Heart right ventricle (tissue), 16 donors: Measurements from ENCODE around the gene TUBG1. TPM values are rescaled to one million over a fixed set of nuclear protein-coding genes. Genes with fewer than 3 reads are reported as not detected.

Source experiments
- ATAC-seq, 8 donors: fragments of 200-7000 bp; cut with Tn5 transposase; one replicate each; pipeline ENCODE4 v1.9.1; 2020; ENCODE audit warnings: mild to moderate bottlenecking in 8 of 8, moderate library complexity in 8 of 8, moderate number of reproducible peaks in 1 of 8
- DNase-seq, 2 donors: peaks; one replicate each; pipeline ENCODE4 v3.0.0-alpha.2; 2020
- H3K27ac ChIP-seq, 10 donors: fragments of 200-600 bp; sonication (generic) in 2 of 10; one replicate each; pipeline versions ENCODE4 v1.5.0 to v1.8.0; 2020 to 2022; ENCODE audit warnings: mild to moderate bottlenecking in 3 of 10
- H3K27me3 ChIP-seq, 7 donors: fragments of 200-600 bp; one replicate each; pipeline ENCODE4 v1.8.0; 2021 to 2022; ENCODE audit warnings: mild to moderate bottlenecking in 2 of 7
- H3K36me3 ChIP-seq, 9 donors: fragments of 200-600 bp; sonication (generic) in 1 of 9; one replicate each; pipeline versions ENCODE4 v1.5.0 to v1.8.0; 2020 to 2022; ENCODE audit warnings: mild to moderate bottlenecking in 2 of 9
- H3K4me1 ChIP-seq, 9 donors: fragments of 200-600 bp; sonication (generic) in 1 of 9; one replicate each; pipeline versions ENCODE4 v1.5.0 to v1.8.0; 2020 to 2022; ENCODE audit warnings: mild to moderate bottlenecking in 4 of 9
- H3K4me3 ChIP-seq, 10 donors: fragments of 200-600 bp; sonication (generic) in 2 of 10; one replicate each; pipeline versions ENCODE4 v1.5.0 to v1.8.0; 2020 to 2022; ENCODE audit warnings: mild to moderate bottlenecking in 7 of 10, moderate library complexity in 2 of 10
- H3K9me3 ChIP-seq, 11 donors: fragments of 200-600 bp in 10 of 11; sonication (generic) in 2 of 11; one replicate each; pipeline versions ENCODE4 v1.5.0 to v1.8.0; 2013 to 2022; ENCODE audit warnings: mild to moderate bottlenecking in 2 of 11, control low read depth in 1 of 11, moderate library complexity in 1 of 11
- CTCF ChIP-seq, 9 donors: fragments of 200-600 bp; sonication (generic) in 2 of 9; IDR thresholded peaks; one replicate each; pipeline versions ENCODE4 v1.5.0 to v1.8.0; 2021 to 2022; ENCODE audit warnings: antibody characterized with exemption in 9 of 9, mild to moderate bottlenecking in 5 of 9, moderate library complexity in 1 of 9
- WGBS, 2 donors: extraction: QIAGEN DNeasy Blood & Tissue Kit; methylation state at CpG; one replicate each; pipeline ENCODE4 v1.1.7; 2013; ENCODE audit warnings: inconsistent platforms in 1 of 2; 5-methylcytosine and 5-hydroxymethylcytosine counted together
- intact Hi-C, 10 donors: fragments of 100-400 bp; cut with DNase I; formaldehyde crosslinking; loops; one replicate each; pipeline versions ENCODE4 v1.11.1 to v1.14.2; 2022
- polyA plus RNA-seq, 2 donors: library from polyadenylated mRNA; stranded (reverse); fragments of 200-250 nt; gene quantifications; one replicate each; pipeline ENCODE4 v1.2.3, GENCODE V29; 2013
- total RNA-seq, 10 donors: library from RNA; stranded (reverse); fragmentation: NEBNext Ultra II Directional in 3 of 10; extraction: Animal tissue kit (Norgen Biotek cat#: 25700) in 3 of 10; gene quantifications; one replicate each; pipeline versions ENCODE4 v1.2.1 to v1.2.4, GENCODE V29; 2021 to 2023
- donor health status: Arrhythmogenic right ventricular cardiomyopathy.
- donor health status: ischemic (EF 13 %, LVEDD 7.1; RV severe dilation, severe dysfunction).
- donor health status: healthy with polysubstance abuse.
- donor health status: DM: no; HTN: yes; CAD: no.
- donor health status: DM: no; HTN: no; CAD: no.
- donor health status: ischemic (EF 25% LVEDD 6.9; RV normal size, moderate dysfunction).
- donor health status: ischemic (EF 25% LVEDD 5.7; RV mildly dilated, moderate dysfunction).
- donor health status: healthy.
- donor health status: DM: yes; HTN: yes; CAD: no.
- donor health status: Ischemic cardiomyopathy.
- donor health status: ischemic (EF 35%, LVEDD 5.7; RV mildly dilated, moderate dysfunction).
- donor health status: nonischemic (EF 11% LVEDD 7.7; RV severe dilation, severe dysfunction).
- donor health status: DM: yes; HTN: yes; CAD: no.
- donor health status: PGD.
- donor health status: ischemic (EF 29% LVEDD 5.4; RV normal size, mild dysfunction).
- donor health status: nonischemic (EF 23%, LVEDD 6.1; RV moderate dilation, normal function).

The TUBG1 gene
- total and polyA plus RNA-seq, 12 donors = 28.2 to 107 (median 43.7) TPM

DNA sequence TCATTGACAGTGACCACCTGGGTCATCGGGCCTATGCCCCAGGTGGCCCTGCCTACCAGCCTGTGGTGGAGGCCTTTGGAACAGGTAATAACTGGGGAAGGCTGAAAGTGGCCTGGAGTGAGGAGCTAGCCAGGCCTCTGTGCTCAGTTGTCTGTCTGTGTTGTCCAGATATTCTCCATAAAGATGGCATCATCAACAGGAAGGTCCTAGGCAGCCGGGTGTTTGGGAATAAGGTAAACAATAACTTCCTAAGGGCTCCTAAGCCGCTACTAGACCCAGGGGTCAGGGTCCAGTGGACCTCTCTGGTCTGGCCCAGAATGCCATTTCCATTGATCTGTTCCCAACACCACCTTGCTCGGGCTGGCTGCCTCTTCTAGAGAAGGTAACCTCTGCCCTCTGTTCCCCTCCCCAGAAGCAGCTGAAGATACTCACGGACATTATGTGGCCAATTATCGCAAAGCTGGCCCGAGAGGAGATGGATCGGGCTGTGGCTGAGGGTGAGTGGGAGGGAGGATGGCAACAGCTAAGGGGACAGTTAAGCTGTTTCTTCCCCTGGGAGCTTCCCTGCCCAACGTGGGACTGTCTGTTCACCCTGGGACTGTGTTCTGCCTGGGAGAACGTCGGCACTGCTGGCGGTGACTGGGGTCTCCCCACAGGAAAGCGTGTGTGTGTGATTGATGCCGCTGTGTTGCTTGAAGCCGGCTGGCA lies 44.5 kb upstream of the TUBG1 start:
- DNase-seq (no peak), ATAC-seq (no peak)
- Histone ChIP-seq H3K4me3 (no peak overlapping the region), H3K4me1 (peaks cover 11 to 66% (median 45%) of the 10 kb centered on the region in 9 donors), H3K27ac (no peak overlapping the region), H3K36me3 (peaks cover 0 to 46% (median 34%) of the 10 kb centered on the region in 9 donors), H3K9me3 (no peaks in the 10 kb centered on the region), H3K27me3 (no peaks in the 10 kb centered on the region)
- intact Hi-C loops = no loop called here
- 91 to 95% methylated on average over 15 of the region's 15 CpGs for WGBS, 2 donors
- no peak for TF ChIP-seq CTCF (IDR thresholded peaks at IDR 0.05)

DNA sequence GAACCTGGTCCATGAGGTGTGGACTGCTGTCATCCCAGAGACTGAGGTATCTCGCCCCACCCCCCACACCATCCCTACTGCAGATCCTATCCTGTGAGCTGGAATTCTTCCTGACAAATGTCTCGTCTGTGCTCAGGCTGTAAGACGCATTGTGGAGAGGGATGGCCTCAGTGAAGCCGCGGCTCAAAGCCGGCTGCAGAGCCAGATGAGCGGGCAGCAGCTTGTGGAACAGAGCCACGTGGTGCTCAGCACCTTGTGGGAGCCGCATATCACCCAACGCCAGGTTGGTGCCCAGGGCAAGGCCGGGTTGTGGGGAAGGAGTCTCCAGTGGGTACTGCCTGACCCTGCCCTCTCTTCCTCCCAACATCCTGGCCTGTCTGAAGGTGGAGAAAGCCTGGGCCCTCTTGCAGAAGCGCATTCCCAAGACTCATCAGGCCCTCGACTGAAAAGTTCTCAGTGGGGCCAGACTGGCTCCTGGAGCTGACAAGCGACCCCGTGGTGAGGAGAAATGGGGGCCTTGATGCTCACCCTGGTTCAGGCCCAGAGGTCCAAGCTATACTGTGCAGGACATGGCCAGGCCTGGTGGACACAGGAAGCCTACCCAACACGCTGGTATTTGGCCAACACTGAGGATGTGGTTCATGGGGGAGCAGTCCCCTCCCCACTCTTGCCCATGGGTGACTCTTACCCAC lies 43.8 kb upstream of the TUBG1 start:
- no peak for DNase-seq

GRCh38 chr17:42566215-42566882 lies 43.1 kb upstream of the TUBG1 start:
- intact Hi-C loops = no loop called here
- H3K27ac ChIP-seq = peak overlapping the region; percentile 93 to 99 (median 96)
- no peaks in the 10 kb centered on the region for H3K27me3 ChIP-seq
- DNase-seq (no peak), ATAC-seq (peak in 4 of 8 donors; percentile 21 to 34 (median 28))
- H3K9me3 ChIP-seq = no peaks in the 10 kb centered on the region
- H3K4me3 ChIP-seq = peak overlapping the region; percentile 78 to 96 (median 88)
- peaks cover 0 to 59% (median 48%) of the 10 kb centered on the region in 9 donors for H3K36me3 ChIP-seq
- WGBS, 2 donors = 19% methylated on average over 28 of the region's 28 CpGs
- no peak for TF ChIP-seq CTCF (IDR thresholded peaks at IDR 0.05)
- H3K4me1 ChIP-seq = peaks cover 13 to 64% (median 42%) of the 10 kb centered on the region in 9 donors

More for the DNA sequence above, 43.8 kb upstream of the TUBG1 start:
- H3K27me3 ChIP-seq = no peaks in the 10 kb centered on the region
- peak overlapping the region in 8 of 10 donors; percentile 93 to 99 (median 96) for H3K27ac ChIP-seq
- 93 to 94% methylated on average over 16 of the region's 16 CpGs for WGBS, 2 donors
- H3K4me1 ChIP-seq = peaks cover 11 to 66% (median 45%) of the 10 kb centered on the region in 9 donors
- H3K9me3 ChIP-seq = no peaks in the 10 kb centered on the region
- intact Hi-C loops = no loop called here
- no peak for ATAC-seq
- H3K36me3 ChIP-seq = peaks cover 0 to 53% (median 41%) of the 10 kb centered on the region in 9 donors
- peak overlapping the region in 4 of 10 donors; percentile 78 to 91 (median 90) for H3K4me3 ChIP-seq
- no peak for TF ChIP-seq CTCF (IDR thresholded peaks at IDR 0.05)

- intact Hi-C loops = no loop called here
- Histone ChIP-seq H3K4me3 (peak within 1 kb of the TSS; percentile 78 to 96 (median 88)), H3K36me3 (peaks cover 2 to 66% (median 55%) of the 10 kb centered on the region in 9 donors), H3K27ac (peak within 1 kb of the TSS; percentile 93 to 99 (median 96)), H3K27me3 (no peaks in the 10 kb centered on the region), H3K9me3 (no peaks in the 10 kb centered on the region), H3K4me1 (peaks cover 13 to 66% (median 41%) of the 10 kb centered on the region in 9 donors)
- WGBS, 2 donors = 0% methylated on average over 64 to 72 of the region's 72 CpGs
- ATAC-seq (peak; percentile 83 to 90 (median 90)), DNase-seq (peak; percentile 94 to 97)
- no peak for TF ChIP-seq CTCF (IDR thresholded peaks at IDR 0.05)
Observed at GRCh38 chr17:42566883-42567573, 42.5 kb upstream of the TUBG1 start, which contains the start of gene MLX. MLX (plus strand) TSS chr17:42567100; CDS start chr17:42567125, 25 bp downstream.
